ENCODE data around the gene RENBP.

RENBP gene

DNA sequence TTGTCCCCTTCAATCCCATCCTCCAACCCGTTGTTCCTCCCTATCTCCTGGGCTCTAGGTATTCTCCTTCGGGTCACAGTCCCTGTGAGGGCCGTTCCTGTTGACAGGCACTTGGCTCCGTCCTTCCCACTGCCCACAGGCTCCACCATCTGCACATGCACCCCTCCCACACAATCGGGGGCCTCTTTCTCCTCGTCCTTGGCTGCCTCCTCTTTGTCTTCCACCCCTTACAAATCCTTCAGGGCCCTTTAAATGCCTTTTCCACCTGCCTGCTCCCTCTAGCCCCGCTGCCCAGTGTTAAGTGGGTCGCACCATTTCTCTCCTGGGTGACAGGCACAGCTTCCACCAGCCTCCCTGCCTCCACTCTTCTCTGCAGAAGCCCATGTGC, 42.7 kb downstream of the RENBP start:
- peaks cover 17% of the 10 kb centered on the region for H3K4me1 Mint-ChIP-seq
- peak overlapping the region in 1 of 3 experiments; percentile 81 for H3K27ac Mint-ChIP-seq
- peak overlapping the region in 2 of 3 experiments; percentile 54 to 64 for H3K4me3 Mint-ChIP-seq
- H3K36me3 Mint-ChIP-seq (ENCODE audit: low read depth): no peaks in the 10 kb centered on the region
- H3K9me3 Mint-ChIP-seq: peaks cover 9% of the 10 kb centered on the region
- TF ChIP-seq, protein P1, sequence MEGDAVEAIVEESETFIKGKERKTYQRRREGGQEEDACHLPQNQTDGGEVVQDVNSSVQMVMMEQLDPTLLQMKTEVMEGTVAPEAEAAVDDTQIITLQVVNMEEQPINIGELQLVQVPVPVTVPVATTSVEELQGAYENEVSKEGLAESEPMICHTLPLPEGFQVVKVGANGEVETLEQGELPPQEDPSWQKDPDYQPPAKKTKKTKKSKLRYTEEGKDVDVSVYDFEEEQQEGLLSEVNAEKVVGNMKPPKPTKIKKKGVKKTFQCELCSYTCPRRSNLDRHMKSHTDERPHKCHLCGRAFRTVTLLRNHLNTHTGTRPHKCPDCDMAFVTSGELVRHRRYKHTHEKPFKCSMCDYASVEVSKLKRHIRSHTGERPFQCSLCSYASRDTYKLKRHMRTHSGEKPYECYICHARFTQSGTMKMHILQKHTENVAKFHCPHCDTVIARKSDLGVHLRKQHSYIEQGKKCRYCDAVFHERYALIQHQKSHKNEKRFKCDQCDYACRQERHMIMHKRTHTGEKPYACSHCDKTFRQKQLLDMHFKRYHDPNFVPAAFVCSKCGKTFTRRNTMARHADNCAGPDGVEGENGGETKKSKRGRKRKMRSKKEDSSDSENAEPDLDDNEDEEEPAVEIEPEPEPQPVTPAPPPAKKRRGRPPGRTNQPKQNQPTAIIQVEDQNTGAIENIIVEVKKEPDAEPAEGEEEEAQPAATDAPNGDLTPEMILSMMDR (IDR thresholded peaks at IDR 0.05; ENCODE audit: unreplicated experiment in 3 of 3): no peak
- no peaks in the 10 kb centered on the region for H3K27me3 Mint-ChIP-seq (ENCODE audit: low read depth)

DNA sequence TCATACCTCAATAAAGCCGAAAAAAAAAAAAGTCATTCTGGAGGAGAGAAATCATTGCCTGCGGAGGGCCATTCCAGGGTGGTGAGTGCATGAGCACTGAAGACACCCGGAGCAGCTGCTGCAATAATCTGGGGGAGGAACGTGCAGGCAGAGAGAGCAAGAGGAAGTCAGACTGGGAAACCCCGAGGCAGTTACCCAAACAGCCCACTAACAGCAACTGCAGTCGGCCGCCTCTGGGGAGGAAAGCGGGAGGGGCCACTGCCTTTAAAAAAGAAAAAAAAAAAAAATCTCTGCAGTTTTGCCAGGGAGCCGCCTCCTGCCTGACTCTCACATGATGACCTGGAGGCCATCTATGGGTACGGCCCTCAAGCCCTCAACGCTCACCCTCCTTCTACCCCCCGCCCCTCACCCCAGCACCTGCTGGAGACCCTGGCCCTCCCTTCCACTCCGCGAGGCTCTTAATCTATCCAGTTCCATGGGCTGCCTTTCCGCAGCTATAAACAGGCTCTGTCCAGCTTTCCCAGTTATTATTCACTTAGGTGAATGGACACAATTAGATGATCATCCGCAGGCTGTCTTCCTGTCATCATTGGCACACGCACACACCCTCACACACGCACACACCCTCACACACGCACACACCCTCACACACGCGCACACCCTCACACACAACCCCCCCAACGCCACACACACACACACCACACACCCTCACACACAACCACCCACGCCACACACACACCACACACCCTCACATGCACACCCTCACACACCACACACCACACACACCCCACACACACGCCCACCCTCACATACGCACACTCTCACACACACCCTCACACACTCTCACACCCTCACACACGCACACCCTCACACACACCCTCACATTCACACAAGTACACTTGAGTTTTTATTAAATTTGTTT, 43.4 kb downstream of the RENBP start:
- no peaks in the 10 kb centered on the region for H3K36me3 Mint-ChIP-seq (ENCODE audit: low read depth)
- peak overlapping the region; percentile 13 to 64 (median 54) for H3K4me3 Mint-ChIP-seq
- peaks cover 17% of the 10 kb centered on the region for H3K4me1 Mint-ChIP-seq
- peaks cover 9% of the 10 kb centered on the region for H3K9me3 Mint-ChIP-seq
- no peaks in the 10 kb centered on the region for H3K27me3 Mint-ChIP-seq (ENCODE audit: low read depth)
- peak overlapping the region in 2 of 3 experiments; percentile 70 to 81 for H3K27ac Mint-ChIP-seq
- TF ChIP-seq, protein P1 (IDR thresholded peaks at IDR 0.05; ENCODE audit: unreplicated experiment in 3 of 3): no peak

DNA sequence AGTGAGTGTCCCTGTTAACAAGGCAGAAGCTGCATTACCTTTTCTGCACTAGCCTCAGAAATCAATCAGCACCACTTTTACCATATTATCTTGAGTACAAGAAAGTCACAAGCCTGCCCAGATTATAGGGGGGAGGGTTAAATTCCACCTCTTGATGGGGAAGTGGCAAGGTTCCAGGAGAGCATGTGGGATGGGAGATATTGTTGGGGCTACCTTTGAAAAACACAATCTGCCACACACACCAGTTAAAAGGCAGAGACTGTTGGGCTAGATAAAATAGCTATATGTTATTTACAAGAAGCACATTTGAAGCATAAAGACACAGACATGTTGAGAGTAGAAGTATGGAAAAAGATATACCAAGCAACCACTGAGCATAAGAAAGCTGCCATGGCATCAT, 46.5 kb downstream of the RENBP start:
- no peaks in the 10 kb centered on the region for H3K36me3 Mint-ChIP-seq (ENCODE audit: low read depth)
- H3K27me3 Mint-ChIP-seq (ENCODE audit: low read depth): no peaks in the 10 kb centered on the region
- no peak overlapping the region for H3K4me3 Mint-ChIP-seq
- peaks cover 22% of the 10 kb centered on the region for H3K9me3 Mint-ChIP-seq
- H3K27ac Mint-ChIP-seq: no peak overlapping the region
- H3K4me1 Mint-ChIP-seq: peaks cover 17% of the 10 kb centered on the region
- TF ChIP-seq, protein P1 (IDR thresholded peaks at IDR 0.05; ENCODE audit: unreplicated experiment in 3 of 3): no peak

DNA sequence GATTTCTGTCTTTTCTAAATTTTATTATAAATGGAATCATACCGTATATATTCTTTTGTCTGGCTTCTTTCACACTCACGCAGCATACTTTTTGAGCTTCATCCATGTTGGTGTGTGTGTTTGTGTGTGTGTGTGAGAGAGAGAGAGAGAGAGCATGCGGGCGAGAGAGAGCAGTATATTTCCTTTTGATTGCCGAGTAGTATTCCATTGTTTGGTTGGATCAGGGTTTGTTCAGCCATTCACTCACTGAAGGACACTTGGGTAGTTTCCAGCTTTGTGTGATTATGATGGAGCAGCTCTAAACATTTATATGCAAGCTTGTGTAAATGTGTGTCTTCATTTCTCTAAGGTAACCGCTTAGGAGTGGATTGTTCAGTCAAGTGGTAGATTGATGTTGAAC, 55.3 kb downstream of the RENBP start:
- H3K4me3 Mint-ChIP-seq: no peak overlapping the region
- no peaks in the 10 kb centered on the region for H3K36me3 Mint-ChIP-seq (ENCODE audit: low read depth)
- TF ChIP-seq, protein P1 (IDR thresholded peaks at IDR 0.05; ENCODE audit: unreplicated experiment in 3 of 3): no peak
- H3K4me1 Mint-ChIP-seq: no peaks in the 10 kb centered on the region
- H3K9me3 Mint-ChIP-seq: peaks cover 34% of the 10 kb centered on the region
- H3K27me3 Mint-ChIP-seq (ENCODE audit: low read depth): peaks cover 34% of the 10 kb centered on the region
- no peak overlapping the region for H3K27ac Mint-ChIP-seq

DNA sequence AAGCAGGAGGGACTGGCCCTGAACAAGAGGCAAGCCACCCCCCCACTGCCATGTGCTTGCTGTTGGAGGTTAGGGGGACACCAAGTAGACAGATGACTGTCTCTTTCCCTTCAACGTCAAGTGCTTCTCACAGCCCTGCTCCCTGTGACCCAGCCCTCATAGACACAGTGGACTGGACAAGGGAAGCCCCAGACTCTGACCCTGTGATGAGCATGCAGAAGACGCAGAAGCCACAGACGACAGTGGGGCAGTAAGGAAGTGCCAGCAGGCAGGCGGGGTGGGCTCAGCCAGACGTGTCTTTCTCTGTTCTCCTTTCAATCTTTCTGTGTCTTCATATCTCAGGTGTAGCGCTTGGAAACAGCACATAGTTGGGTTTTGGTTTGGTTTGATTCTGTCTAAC, 56.1 kb downstream of the RENBP start:
- TF ChIP-seq, protein P1 (IDR thresholded peaks at IDR 0.05; ENCODE audit: unreplicated experiment in 3 of 3): no peak
- no peaks in the 10 kb centered on the region for H3K36me3 Mint-ChIP-seq (ENCODE audit: low read depth)
- H3K27ac Mint-ChIP-seq: no peak overlapping the region
- H3K4me1 Mint-ChIP-seq: no peaks in the 10 kb centered on the region
- no peak overlapping the region for H3K4me3 Mint-ChIP-seq
- peaks cover 29% of the 10 kb centered on the region for H3K9me3 Mint-ChIP-seq
- H3K27me3 Mint-ChIP-seq (ENCODE audit: low read depth): peaks cover 35% of the 10 kb centered on the region

DNA sequence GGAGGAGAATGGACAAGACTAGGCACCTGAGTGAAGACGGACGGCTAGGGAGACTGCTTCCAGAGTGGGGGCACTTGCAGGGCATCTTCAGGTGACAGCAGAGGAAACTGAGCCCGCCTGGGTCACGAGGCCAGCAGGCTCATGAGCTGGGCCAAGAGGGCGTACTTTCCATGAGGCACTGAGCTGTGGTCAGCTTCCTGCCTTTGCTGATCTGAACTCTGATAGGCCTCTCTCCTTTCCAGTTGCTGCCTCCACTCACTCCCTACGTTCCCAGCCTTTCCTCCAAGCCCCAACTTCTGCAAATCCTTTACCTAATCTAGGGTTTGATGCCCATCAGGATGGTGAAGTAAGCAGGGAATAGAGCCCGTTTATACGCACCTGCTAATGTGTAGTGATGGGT, 57.1 kb downstream of the RENBP start:
- TF ChIP-seq, protein P1 (IDR thresholded peaks at IDR 0.05; ENCODE audit: unreplicated experiment in 3 of 3): no peak
- peaks cover 41% of the 10 kb centered on the region for H3K27me3 Mint-ChIP-seq (ENCODE audit: low read depth)
- H3K9me3 Mint-ChIP-seq: peaks cover 21% of the 10 kb centered on the region
- no peaks in the 10 kb centered on the region for H3K36me3 Mint-ChIP-seq (ENCODE audit: low read depth)
- no peaks in the 10 kb centered on the region for H3K4me1 Mint-ChIP-seq
- no peak overlapping the region for H3K27ac Mint-ChIP-seq
- H3K4me3 Mint-ChIP-seq: peak overlapping the region in 2 of 3 experiments; percentile 15 to 28

Data from nephron (organoid).